Measurements from ENCODE around the gene KDM4D. TPM values are rescaled to one million over a fixed set of nuclear protein-coding genes. Genes with fewer than 3 reads are reported as not detected.

Gene KDM4D
- total and polyA plus RNA-seq, 2 experiments from 2014 or later, result 0.65 to 0.94 TPM

DNA sequence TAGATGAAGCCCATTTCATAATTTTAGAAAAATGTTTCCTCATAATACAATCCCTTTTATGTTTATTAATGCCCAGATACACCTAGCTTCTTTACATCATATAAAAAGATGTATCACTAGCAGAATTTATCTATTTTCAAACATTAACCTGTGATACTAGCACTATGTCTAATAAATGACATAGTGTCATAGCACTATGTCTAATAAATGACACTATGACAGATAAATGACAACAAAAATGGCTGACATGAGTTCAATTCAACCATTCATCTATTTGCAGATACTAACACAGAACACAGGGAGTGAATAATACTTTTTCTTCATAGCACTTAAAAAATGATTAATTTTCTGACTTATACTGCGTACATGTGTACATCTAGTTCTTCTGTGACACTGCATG, 32.1 kb downstream of the KDM4D start:
- ATAC-seq (no peak), DNase-seq (ENCODE audit: low spot score) (no peak)
- H3K4me3 Mint-ChIP-seq, result no peak overlapping the region
- Histone ChIP-seq H3K36me3 (ENCODE audit: insufficient read depth) (no peaks in the 10 kb centered on the region), H3K9me2 (ENCODE audit: insufficient read depth) (no peaks in the 10 kb centered on the region), H3K79me2 (replicated peaks; ENCODE audit: insufficient read depth) (no peaks in the 10 kb centered on the region), H3K4me1 (ENCODE audit: insufficient read depth) (no peaks in the 10 kb centered on the region), H3K27me3 (ENCODE audit: insufficient read depth) (no peaks in the 10 kb centered on the region), H2AFZ (no peak overlapping the region), H3F3A (replicated peaks; ENCODE audit: low read depth) (no peaks in the 10 kb centered on the region), H4K20me1 (replicated peaks; ENCODE audit: insufficient read depth) (no peaks in the 10 kb centered on the region), H3K27ac (ENCODE audit: low read depth) (no peak overlapping the region), H3K4me3 (no peak overlapping the region), H3K4me2 (no peak overlapping the region)
- H3K27ac Mint-ChIP-seq, result no peak overlapping the region
- no peaks in the 10 kb centered on the region for H3K4me1 Mint-ChIP-seq
- no peaks in the 10 kb centered on the region for H3K27me3 Mint-ChIP-seq (ENCODE audit: insufficient read depth, low read depth, poor library complexity)
- H3K36me3 Mint-ChIP-seq (ENCODE audit: low read depth), result no peaks in the 10 kb centered on the region
- no peaks in the 10 kb centered on the region for H3K9me3 Mint-ChIP-seq
- TF ChIP-seq EZH2phosphoT487 (IDR thresholded peaks at IDR 0.05; ENCODE audit: unreplicated experiment) (no peak), ZNF114 (CRISPR knock-in tag; IDR thresholded peaks at IDR 0.05) (no peak), NANOG (IDR thresholded peaks at IDR 0.05; ENCODE audit: borderline replicate concordance) (no peak), CTCF (conservative IDR thresholded peaks at IDR 0.05; ENCODE audit: low read depth in 2 of 2) (no peak), JUNB (IDR thresholded peaks at IDR 0.05; ENCODE audit: unreplicated experiment) (no peak), STAT1 (IDR thresholded peaks at IDR 0.05; ENCODE audit: unreplicated experiment) (no peak), ZNF331 (CRISPR knock-in tag; IDR thresholded peaks at IDR 0.05; ENCODE audit: low read depth) (no peak)
- TF ChIP-seq, protein P1, sequence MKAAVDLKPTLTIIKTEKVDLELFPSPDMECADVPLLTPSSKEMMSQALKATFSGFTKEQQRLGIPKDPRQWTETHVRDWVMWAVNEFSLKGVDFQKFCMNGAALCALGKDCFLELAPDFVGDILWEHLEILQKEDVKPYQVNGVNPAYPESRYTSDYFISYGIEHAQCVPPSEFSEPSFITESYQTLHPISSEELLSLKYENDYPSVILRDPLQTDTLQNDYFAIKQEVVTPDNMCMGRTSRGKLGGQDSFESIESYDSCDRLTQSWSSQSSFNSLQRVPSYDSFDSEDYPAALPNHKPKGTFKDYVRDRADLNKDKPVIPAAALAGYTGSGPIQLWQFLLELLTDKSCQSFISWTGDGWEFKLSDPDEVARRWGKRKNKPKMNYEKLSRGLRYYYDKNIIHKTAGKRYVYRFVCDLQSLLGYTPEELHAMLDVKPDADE (IDR thresholded peaks at IDR 0.05), result no peak
- TF ChIP-seq, protein P2, sequence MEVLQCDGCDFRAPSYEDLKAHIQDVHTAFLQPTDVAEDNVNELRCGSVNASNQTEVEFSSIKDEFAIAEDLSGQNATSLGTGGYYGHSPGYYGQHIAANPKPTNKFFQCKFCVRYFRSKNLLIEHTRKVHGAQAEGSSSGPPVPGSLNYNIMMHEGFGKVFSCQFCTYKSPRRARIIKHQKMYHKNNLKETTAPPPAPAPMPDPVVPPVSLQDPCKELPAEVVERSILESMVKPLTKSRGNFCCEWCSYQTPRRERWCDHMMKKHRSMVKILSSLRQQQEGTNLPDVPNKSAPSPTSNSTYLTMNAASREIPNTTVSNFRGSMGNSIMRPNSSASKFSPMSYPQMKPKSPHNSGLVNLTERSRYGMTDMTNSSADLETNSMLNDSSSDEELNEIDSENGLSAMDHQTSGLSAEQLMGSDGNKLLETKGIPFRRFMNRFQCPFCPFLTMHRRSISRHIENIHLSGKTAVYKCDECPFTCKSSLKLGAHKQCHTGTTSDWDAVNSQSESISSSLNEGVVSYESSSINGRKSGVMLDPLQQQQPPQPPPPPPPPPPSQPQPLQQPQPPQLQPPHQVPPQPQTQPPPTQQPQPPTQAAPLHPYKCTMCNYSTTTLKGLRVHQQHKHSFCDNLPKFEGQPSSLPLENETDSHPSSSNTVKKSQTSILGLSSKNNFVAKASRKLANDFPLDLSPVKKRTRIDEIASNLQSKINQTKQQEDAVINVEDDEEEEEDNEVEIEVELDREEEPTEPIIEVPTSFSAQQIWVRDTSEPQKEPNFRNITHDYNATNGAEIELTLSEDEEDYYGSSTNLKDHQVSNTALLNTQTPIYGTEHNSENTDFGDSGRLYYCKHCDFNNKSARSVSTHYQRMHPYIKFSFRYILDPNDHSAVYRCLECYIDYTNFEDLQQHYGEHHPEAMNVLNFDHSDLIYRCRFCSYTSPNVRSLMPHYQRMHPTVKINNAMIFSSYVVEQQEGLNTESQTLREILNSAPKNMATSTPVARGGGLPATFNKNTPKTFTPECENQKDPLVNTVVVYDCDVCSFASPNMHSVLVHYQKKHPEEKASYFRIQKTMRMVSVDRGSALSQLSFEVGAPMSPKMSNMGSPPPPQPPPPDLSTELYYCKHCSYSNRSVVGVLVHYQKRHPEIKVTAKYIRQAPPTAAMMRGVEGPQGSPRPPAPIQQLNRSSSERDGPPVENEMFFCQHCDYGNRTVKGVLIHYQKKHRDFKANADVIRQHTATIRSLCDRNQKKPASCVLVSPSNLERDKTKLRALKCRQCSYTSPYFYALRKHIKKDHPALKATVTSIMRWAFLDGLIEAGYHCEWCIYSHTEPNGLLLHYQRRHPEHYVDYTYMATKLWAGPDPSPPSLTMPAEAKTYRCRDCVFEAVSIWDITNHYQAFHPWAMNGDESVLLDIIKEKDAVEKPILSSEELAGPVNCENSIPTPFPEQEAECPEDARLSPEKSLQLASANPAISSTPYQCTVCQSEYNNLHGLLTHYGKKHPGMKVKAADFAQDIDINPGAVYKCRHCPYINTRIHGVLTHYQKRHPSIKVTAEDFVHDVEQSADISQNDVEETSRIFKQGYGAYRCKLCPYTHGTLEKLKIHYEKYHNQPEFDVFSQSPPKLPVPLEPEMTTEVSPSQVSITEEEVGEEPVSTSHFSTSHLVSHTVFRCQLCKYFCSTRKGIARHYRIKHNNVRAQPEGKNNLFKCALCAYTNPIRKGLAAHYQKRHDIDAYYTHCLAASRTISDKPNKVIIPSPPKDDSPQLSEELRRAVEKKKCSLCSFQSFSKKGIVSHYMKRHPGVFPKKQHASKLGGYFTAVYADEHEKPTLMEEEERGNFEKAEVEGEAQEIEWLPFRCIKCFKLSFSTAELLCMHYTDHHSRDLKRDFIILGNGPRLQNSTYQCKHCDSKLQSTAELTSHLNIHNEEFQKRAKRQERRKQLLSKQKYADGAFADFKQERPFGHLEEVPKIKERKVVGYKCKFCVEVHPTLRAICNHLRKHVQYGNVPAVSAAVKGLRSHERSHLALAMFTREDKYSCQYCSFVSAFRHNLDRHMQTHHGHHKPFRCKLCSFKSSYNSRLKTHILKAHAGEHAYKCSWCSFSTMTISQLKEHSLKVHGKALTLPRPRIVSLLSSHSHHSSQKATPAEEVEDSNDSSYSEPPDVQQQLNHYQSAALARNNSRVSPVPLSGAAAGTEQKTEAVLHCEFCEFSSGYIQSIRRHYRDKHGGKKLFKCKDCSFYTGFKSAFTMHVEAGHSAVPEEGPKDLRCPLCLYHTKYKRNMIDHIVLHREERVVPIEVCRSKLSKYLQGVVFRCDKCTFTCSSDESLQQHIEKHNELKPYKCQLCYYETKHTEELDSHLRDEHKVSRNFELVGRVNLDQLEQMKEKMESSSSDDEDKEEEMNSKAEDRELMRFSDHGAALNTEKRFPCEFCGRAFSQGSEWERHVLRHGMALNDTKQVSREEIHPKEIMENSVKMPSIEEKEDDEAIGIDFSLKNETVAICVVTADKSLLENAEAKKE (CRISPR knock-in tag; IDR thresholded peaks at IDR 0.05), result no peak

Data from GM23338 (cell line).